Smooth muscle cell (in vitro differentiated cells): Measurements from ENCODE around the gene CENPB. TPM values are rescaled to one million over a fixed set of nuclear protein-coding genes. Genes with fewer than 3 reads are reported as not detected.

Source experiments
- DNase-seq: peaks from one replicate; lab custom pipeline; 2025; ENCODE audit not compliant: unreplicated experiment; lab: John Stamatoyannopoulos, UW
- H2AFZ ChIP-seq: fragments of 200-600 bp; sonication (generic); 2 replicates; pipeline ENCODE4 v1.6.0; 2016; ENCODE audit warnings: antibody characterized with exemption, low read depth, mild to moderate bottlenecking
- H3F3A ChIP-seq: fragments of 200-600 bp; sonication (generic); 2 replicates; pipeline ENCODE4 v1.6.0; 2017; ENCODE audit warnings: antibody characterized with exemption, low read depth
- H3K27ac ChIP-seq: fragments of 200-600 bp; sonication (generic); 2 replicates; pipeline ENCODE4 v1.5.1; 2016; ENCODE audit warnings: low read depth, mild to moderate bottlenecking
- H3K27me3 ChIP-seq: fragments of 200-600 bp; sonication (generic); 2 replicates; pipeline ENCODE4 v1.6.1; 2016; ENCODE audit warnings: low read depth, mild to moderate bottlenecking
- H3K36me3 ChIP-seq: fragments of 200-600 bp; sonication (generic); 2 replicates; pipeline ENCODE4 v1.5.1; 2016; ENCODE audit warnings: low read depth
- H3K4me1 ChIP-seq: fragments of 200-600 bp; sonication (generic); 2 replicates; pipeline ENCODE4 v1.5.1; 2016; ENCODE audit warnings: low read depth
- H3K4me2 ChIP-seq: fragments of 200-600 bp; sonication (generic); 2 replicates; pipeline ENCODE4 v1.6.0; 2016; ENCODE audit warnings: mild to moderate bottlenecking
- H3K4me3 ChIP-seq: fragments of 200-600 bp; sonication (generic); 2 replicates; pipeline ENCODE4 v1.5.1; 2016; ENCODE audit warnings: mild to moderate bottlenecking
- H3K79me2 ChIP-seq: fragments of 200-600 bp; sonication (generic); 2 replicates; pipeline ENCODE4 v1.6.0; 2016; ENCODE audit warnings: low read depth, mild to moderate bottlenecking
- H3K9ac ChIP-seq: fragments of 200-600 bp; sonication (generic); 2 replicates; pipeline ENCODE4 v1.6.0; 2016; ENCODE audit warnings: low read depth
- H3K9me3 ChIP-seq: fragments of 200-600 bp; sonication (generic); replicated peaks from 2 replicates; pipeline ENCODE4 v1.5.1; 2016; ENCODE audit warnings: low read depth
- H4K20me1 ChIP-seq: fragments of 200-600 bp; sonication (generic); 2 replicates; pipeline ENCODE4 v1.6.0; 2016; ENCODE audit warnings: low read depth
- WGBS: methylation state at CpG from one replicate; pipeline ENCODE4 v1.1.7; 2016; ENCODE audit warnings: low lambda C conversion rate; 5-methylcytosine and 5-hydroxymethylcytosine counted together
- polyA plus RNA-seq: library from polyadenylated mRNA; unstranded; fragments of >200 nt; fragmentation: Nextera tagmentation; extraction: Ambion mirVana; gene quantifications from 2 replicates; pipeline ENCODE4 v1.2.1, GENCODE V29; 2016
- total RNA-seq: library from RNA; depleted of rRNA; stranded (reverse); fragments of >200 nt; gene quantifications from 2 replicates; pipeline ENCODE4 v1.2.3, GENCODE V29; 2014
- TF ChIP-seq, protein P1 (sequence below): fragments of 200-600 bp; sonication (generic); IDR thresholded peaks from 2 replicates; pipeline ENCODE4 v1.5.1; 2017; ENCODE audit warnings: borderline replicate concordance, mild to moderate bottlenecking, antibody characterized with exemption; ENCODE audit not compliant: insufficient read depth, poor library complexity, severe bottlenecking

CENPB gene
- total and polyA plus RNA-seq, 2 experiments from 2014 or later = 10.4 to 23.6 TPM

DNA sequence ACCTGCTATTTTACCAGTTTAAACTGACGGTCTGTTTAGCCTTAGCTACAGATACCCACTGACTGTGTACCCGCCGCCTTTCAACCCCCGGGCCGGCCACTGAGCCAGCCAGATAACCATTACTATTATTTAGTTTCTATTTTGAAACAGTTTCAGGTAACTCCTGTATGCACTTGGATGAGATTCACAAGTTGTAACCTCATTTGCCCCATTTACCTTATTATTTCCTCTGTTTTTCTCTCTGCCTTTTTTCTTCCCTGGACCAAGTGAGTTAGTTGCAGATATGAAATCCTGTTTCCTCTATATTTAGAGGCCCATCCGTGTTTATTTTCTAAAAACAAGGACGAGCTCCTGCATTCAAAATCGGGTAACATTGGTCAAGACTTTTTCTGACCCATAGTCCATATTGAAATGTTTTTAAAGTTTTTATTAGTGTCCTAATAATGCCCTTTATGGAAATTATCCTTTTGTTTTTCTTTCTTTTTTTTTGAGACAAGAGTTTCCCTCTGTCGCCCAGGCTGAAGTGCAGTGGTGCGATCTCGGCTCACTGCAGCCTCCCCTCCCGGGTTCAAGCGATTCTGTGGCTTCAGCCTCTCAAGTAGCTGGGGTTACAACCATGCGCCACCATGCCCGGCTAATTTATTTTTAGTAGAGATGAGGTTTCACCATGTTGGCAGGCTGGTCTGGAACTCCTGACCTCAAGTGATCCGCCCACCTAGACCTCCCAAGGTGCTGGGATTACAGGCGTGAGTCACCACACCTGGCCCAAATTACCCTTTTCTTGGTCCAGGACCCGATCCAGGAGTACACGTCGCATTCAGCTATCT is 34.6 kb upstream of the CENPB start:
- peaks cover 11% of the 10 kb centered on the region for H3K4me1 ChIP-seq
- H3K9me3 ChIP-seq = no peaks in the 10 kb centered on the region
- H2AFZ ChIP-seq = peak overlapping the region; percentile 97
- H3K79me2 ChIP-seq = peaks cover 8% of the 10 kb centered on the region
- H3K4me3 ChIP-seq = peak overlapping the region; percentile 100
- peaks cover 6% of the 10 kb centered on the region for H3F3A ChIP-seq
- H3K27ac ChIP-seq = peak overlapping the region; percentile 100
- peak overlapping the region; percentile 100 for H3K4me2 ChIP-seq
- WGBS = 62% methylated on average over 20 of the region's 20 CpGs
- no peaks in the 10 kb centered on the region for H3K27me3 ChIP-seq
- no peaks in the 10 kb centered on the region for H3K36me3 ChIP-seq
- peak overlapping the region; percentile 100 for H3K9ac ChIP-seq
- no peaks in the 10 kb centered on the region for H4K20me1 ChIP-seq
- DNase-seq = no peak
- TF ChIP-seq, protein P1, sequence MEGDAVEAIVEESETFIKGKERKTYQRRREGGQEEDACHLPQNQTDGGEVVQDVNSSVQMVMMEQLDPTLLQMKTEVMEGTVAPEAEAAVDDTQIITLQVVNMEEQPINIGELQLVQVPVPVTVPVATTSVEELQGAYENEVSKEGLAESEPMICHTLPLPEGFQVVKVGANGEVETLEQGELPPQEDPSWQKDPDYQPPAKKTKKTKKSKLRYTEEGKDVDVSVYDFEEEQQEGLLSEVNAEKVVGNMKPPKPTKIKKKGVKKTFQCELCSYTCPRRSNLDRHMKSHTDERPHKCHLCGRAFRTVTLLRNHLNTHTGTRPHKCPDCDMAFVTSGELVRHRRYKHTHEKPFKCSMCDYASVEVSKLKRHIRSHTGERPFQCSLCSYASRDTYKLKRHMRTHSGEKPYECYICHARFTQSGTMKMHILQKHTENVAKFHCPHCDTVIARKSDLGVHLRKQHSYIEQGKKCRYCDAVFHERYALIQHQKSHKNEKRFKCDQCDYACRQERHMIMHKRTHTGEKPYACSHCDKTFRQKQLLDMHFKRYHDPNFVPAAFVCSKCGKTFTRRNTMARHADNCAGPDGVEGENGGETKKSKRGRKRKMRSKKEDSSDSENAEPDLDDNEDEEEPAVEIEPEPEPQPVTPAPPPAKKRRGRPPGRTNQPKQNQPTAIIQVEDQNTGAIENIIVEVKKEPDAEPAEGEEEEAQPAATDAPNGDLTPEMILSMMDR = no peak

DNA sequence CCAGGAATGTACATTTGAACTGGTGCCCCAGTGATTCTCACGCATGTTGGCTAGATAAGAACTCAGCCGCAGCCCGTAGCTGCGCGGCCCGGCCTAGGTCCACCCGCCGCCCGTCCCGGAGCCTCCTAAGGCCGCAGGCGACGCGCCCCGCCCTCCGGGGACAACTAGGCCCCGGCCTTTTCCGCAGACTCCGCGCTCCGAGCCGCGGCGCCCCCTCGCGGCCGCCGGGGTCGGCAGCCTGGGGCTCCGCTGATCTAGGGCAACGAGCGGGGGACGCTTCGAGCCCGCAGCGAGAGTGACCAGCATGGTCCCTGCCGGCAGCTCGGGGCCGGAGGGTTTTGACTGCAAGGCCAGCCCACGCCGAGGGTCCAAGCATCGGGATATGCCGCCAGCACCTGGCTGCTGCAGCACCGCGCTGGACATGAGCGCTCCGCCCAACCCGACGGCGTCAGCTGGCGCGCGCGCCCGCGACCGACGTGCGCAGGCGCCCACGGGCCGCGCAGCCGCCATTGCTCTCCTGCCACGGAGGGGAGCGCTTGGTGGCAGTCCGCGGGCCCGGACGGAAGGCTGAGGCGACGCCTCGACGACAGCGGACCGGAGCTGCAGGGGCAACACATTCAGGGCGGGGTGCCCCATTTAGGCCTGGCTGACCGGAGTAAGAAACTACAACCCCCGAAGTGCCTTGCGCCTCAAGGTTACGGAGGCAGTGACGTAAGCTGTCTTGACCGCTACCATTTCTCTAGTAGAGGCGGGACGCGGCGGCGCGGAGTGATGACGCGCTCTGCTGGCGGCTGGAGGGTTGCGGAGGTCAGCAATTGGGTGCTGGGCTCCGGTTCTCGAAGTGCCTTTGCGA is 33.7 kb upstream of the CENPB start, which contains the start of gene AP5S1:
Gene AP5S1 (plus strand): TSS at position 500 of the 853 bp plus-strand sequence. CDS start 1,571 bp downstream, outside the sequence.
- WGBS = under 1% methylated on average over 95 of the region's 96 CpGs
- H3K4me3 ChIP-seq = peak within 1 kb of the TSS; percentile 100
- peak within 1 kb of the TSS; percentile 100 for H3K9ac ChIP-seq
- no peaks in the 10 kb centered on the region for H3K36me3 ChIP-seq
- peaks cover 11% of the 10 kb centered on the region for H3K4me1 ChIP-seq
- H3K4me2 ChIP-seq = peak within 1 kb of the TSS; percentile 100
- H3F3A ChIP-seq = peaks cover 6% of the 10 kb centered on the region
- H2AFZ ChIP-seq = peak within 1 kb of the TSS; percentile 97
- DNase-seq = peak; percentile 98
- peak within 1 kb of the TSS; percentile 100 for H3K27ac ChIP-seq
- no peaks in the 10 kb centered on the region for H3K9me3 ChIP-seq
- H3K27me3 ChIP-seq = no peaks in the 10 kb centered on the region
- H3K79me2 ChIP-seq = peaks cover 8% of the 10 kb centered on the region
- TF ChIP-seq, protein P1 = peak; percentile 100
- H4K20me1 ChIP-seq = no peaks in the 10 kb centered on the region

DNA sequence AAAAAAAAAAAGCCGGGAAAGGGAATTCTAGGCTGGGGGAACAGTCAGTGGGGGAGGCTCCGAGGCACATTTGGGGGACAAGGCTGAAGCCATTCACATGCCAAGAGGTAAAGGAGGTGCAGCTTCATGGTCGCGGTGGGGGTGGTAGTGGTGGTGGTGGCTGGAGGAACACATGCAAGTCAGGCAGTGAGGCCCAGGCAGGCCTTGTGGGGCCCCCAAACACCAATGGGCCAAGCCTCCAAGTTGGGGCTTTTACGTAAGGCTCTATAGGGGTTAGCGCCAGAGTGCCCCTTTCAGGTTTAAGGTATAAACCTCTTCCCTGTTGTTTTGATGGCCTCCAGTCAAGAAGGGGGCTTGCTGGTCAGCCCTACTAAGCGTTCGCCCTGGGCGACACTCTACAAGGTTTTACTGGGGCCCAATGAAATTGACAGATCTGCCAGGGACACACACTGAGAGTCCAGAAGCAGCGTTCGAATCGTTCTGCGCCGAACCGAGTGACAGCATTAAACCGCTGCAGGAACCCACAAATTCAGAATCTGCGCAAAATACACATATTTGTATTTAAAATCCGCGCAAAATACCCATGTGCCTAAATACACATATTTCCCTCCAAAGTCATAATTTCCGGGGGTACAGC is 33.0 kb upstream of the CENPB start:
- H3K4me2 ChIP-seq = peak overlapping the region; percentile 100
- H3K4me3 ChIP-seq = peak overlapping the region; percentile 100
- TF ChIP-seq, protein P1 = no peak
- no peaks in the 10 kb centered on the region for H3K36me3 ChIP-seq
- H3F3A ChIP-seq = peaks cover 6% of the 10 kb centered on the region
- H3K9ac ChIP-seq = peak overlapping the region; percentile 100
- H3K4me1 ChIP-seq = peaks cover 11% of the 10 kb centered on the region
- no peaks in the 10 kb centered on the region for H4K20me1 ChIP-seq
- WGBS = 81% methylated on average over 20 of the region's 20 CpGs
- no peak overlapping the region for H2AFZ ChIP-seq
- no peaks in the 10 kb centered on the region for H3K9me3 ChIP-seq
- H3K27ac ChIP-seq = peak overlapping the region; percentile 100
- no peak for DNase-seq
- H3K79me2 ChIP-seq = peaks cover 8% of the 10 kb centered on the region
- no peaks in the 10 kb centered on the region for H3K27me3 ChIP-seq
